ENCODE measurements around the gene ACTL7B.
"Not testable (repeated sequence)": the region's sequence is repeated elsewhere in the genome, so short reads cannot be mapped to it uniquely, and the experiment has no call there.

Gene ACTL7B

GRCh38 chr9:108869092-108869725 lies 13.4 kb upstream of the ACTL7B start:
- DNase-seq (ENCODE audit: low read depth, low spot score) = no peak

- DNase-seq (ENCODE audit: low read depth, low spot score) = no peak
Observed at GRCh38 chr9:108867829-108868228, 12.0 kb upstream of the ACTL7B start.

- no peak for DNase-seq (ENCODE audit: low read depth, low spot score)
Observed at GRCh38 chr9:108867116-108867515, 11.3 kb upstream of the ACTL7B start.

GRCh38 chr9:108866001-108866420 lies 10.2 kb upstream of the ACTL7B start:
- DNase-seq (ENCODE audit: low read depth, low spot score) = no peak

- DNase-seq (ENCODE audit: low read depth, low spot score) = no peak
Observed at GRCh38 chr9:108865037-108865436, 9.3 kb upstream of the ACTL7B start.

- no peak for DNase-seq (ENCODE audit: low read depth, low spot score)
Observed at GRCh38 chr9:108864446-108864845, 8.7 kb upstream of the ACTL7B start.

- DNase-seq (ENCODE audit: low read depth, low spot score) = no peak
Observed at GRCh38 chr9:108863891-108864290, 8.1 kb upstream of the ACTL7B start.

GRCh38 chr9:108861997-108862396 lies 6.2 kb upstream of the ACTL7B start, which contains the start of gene ACTL7A:
Gene ACTL7A, plus strand, starts transcription at chr9:108862266. Its CDS starts 57 bp downstream, at chr9:108862323.
- no peak for DNase-seq (ENCODE audit: low read depth, low spot score)

- DNase-seq (ENCODE audit: low read depth, low spot score) = no peak
Observed at GRCh38 chr9:108861464-108861863, 5.7 kb upstream of the ACTL7B start.

- DNase-seq (ENCODE audit: low read depth, low spot score) = no peak
Observed at GRCh38 chr9:108860764-108861163, 5.0 kb upstream of the ACTL7B start.

- no peak for DNase-seq (ENCODE audit: low read depth, low spot score)
Observed at GRCh38 chr9:108860354-108860753, 4.6 kb upstream of the ACTL7B start.

GRCh38 chr9:108859459-108860114 lies 3.8 kb upstream of the ACTL7B start:
- no peak for DNase-seq (ENCODE audit: low read depth, low spot score)

GRCh38 chr9:108857572-108857971 lies 1.8 kb upstream of the ACTL7B start:
- DNase-seq (ENCODE audit: low read depth, low spot score) = no peak

- no peak for DNase-seq (ENCODE audit: low read depth, low spot score)
Observed at GRCh38 chr9:108855529-108855886, 278 bp downstream of the ACTL7B start.

GRCh38 chr9:108854641-108855528 lies 901 bp downstream of the ACTL7B start:
- DNase-seq (ENCODE audit: low read depth, low spot score) = no peak

- DNase-seq (ENCODE audit: low read depth, low spot score) = no peak
Observed at GRCh38 chr9:108854094-108854493, 1.7 kb downstream of the ACTL7B start.

GRCh38 chr9:108852079-108852478 lies 3.7 kb downstream of the ACTL7B start:
- DNase-seq (ENCODE audit: low read depth, low spot score) = no peak

- no peak for DNase-seq (ENCODE audit: low read depth, low spot score)
Observed at GRCh38 chr9:108851138-108851537, 4.6 kb downstream of the ACTL7B start.

GRCh38 chr9:108850293-108850897 lies 5.4 kb downstream of the ACTL7B start:
- DNase-seq (ENCODE audit: low read depth, low spot score) = no peak

- DNase-seq (ENCODE audit: low read depth, low spot score) = not testable (repeated sequence)
Observed at GRCh38 chr9:108848296-108848695, 7.5 kb downstream of the ACTL7B start.

- no peak for DNase-seq (ENCODE audit: low read depth, low spot score)
Observed at GRCh38 chr9:108845947-108846346, 9.8 kb downstream of the ACTL7B start.

GRCh38 chr9:108845507-108845906 lies 10.3 kb downstream of the ACTL7B start:
- no peak for DNase-seq (ENCODE audit: low read depth, low spot score)

Measured in ELF-1 (cell line).